WTC11 (cell line): ENCODE measurements around the gene PDZD2.

ENCODE experiments used
- ELF4 ChIP-seq: sonication (generic); formaldehyde crosslinking; IDR thresholded peaks from 2 replicates; pipeline ENCODE4 v1.8.1; 2022; ENCODE audit warnings: low read depth, mild to moderate bottlenecking, moderate library complexity, missing genetic modification reagents
- SP1 ChIP-seq: sonication (generic); formaldehyde crosslinking; conservative IDR thresholded peaks from 2 replicates; pipeline ENCODE4 v1.8.1; 2022; ENCODE audit warnings: missing genetic modification reagents
- ZBTB21 ChIP-seq: sonication (generic); formaldehyde crosslinking; IDR thresholded peaks from 2 replicates; pipeline ENCODE4 v1.8.1; 2023; ENCODE audit warnings: mild to moderate bottlenecking, missing genetic modification reagents, borderline replicate concordance
- TF ChIP-seq, protein P1 (sequence below): fragments of 200-600 bp; IDR thresholded peaks from 2 replicates; pipeline ENCODE4 v1.8.0; 2022; ENCODE audit warnings: antibody characterized with exemption

DNA sequence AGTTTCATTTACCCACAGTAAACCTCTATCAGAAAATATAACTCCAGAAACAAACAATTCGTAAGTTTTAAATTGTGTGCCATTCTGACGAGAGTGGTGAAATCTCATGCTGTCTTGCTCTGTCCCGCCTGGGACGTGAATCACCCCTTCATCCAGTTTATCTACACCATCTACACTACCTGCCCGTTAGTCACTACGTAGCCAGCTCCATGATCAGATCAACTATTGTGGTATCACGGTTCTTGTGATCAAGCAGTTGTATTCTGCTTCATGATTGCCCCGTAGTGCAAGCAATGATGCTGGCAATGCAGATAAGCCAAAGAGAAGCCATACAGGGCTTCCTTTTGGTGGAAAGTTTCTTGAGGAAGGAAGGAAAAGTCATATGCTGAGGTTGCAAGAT is 384.9 kb downstream of the PDZD2 start:
- TF ChIP-seq, protein P1, sequence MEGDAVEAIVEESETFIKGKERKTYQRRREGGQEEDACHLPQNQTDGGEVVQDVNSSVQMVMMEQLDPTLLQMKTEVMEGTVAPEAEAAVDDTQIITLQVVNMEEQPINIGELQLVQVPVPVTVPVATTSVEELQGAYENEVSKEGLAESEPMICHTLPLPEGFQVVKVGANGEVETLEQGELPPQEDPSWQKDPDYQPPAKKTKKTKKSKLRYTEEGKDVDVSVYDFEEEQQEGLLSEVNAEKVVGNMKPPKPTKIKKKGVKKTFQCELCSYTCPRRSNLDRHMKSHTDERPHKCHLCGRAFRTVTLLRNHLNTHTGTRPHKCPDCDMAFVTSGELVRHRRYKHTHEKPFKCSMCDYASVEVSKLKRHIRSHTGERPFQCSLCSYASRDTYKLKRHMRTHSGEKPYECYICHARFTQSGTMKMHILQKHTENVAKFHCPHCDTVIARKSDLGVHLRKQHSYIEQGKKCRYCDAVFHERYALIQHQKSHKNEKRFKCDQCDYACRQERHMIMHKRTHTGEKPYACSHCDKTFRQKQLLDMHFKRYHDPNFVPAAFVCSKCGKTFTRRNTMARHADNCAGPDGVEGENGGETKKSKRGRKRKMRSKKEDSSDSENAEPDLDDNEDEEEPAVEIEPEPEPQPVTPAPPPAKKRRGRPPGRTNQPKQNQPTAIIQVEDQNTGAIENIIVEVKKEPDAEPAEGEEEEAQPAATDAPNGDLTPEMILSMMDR: no peak
- no peak for TF ChIP-seq ZBTB21
- no peak for TF ChIP-seq SP1 (CRISPR knock-in tag)
- no peak for TF ChIP-seq ELF4 (CRISPR knock-in tag)
